Esophagus (tissue), 2 donors: ENCODE results near the gene CFAP61. TPM values are rescaled to one million over a fixed set of nuclear protein-coding genes. Genes with fewer than 3 reads are reported as not detected.

Experiments used
- H3K27ac ChIP-seq, 2 donors: one replicate each; pipeline ENCODE4 v1.5.1; 2013; ENCODE audit warnings: low read depth in 2 of 2, mild to moderate bottlenecking in 2 of 2, inconsistent platforms in 1 of 2, low read length in 1 of 2, moderate library complexity in 1 of 2
- H3K27me3 ChIP-seq, 2 donors: one replicate each; pipeline ENCODE4 v1.6.1; 2013; ENCODE audit warnings: low read length in 2 of 2, control low read depth in 1 of 2, mild to moderate bottlenecking in 1 of 2; ENCODE audit not compliant: insufficient read depth in 2 of 2, control insufficient read depth in 1 of 2
- H3K36me3 ChIP-seq, 2 donors: one replicate each; pipeline ENCODE4 v1.6.1; 2013; ENCODE audit warnings: low read length in 1 of 2; ENCODE audit not compliant: control insufficient read depth in 2 of 2, insufficient read depth in 2 of 2
- H3K4me1 ChIP-seq, 2 donors: one replicate each; pipeline ENCODE4 v1.6.1; 2013; ENCODE audit warnings: low read length in 1 of 2; ENCODE audit not compliant: control insufficient read depth in 2 of 2, insufficient read depth in 2 of 2
- H3K4me3 ChIP-seq, 2 donors: one replicate each; pipeline ENCODE4 v1.5.1; 2013; ENCODE audit warnings: low read length in 2 of 2, mild to moderate bottlenecking in 2 of 2, low read depth in 1 of 2, moderate library complexity in 1 of 2
- H3K9me3 ChIP-seq, 2 donors: one replicate each; pipeline ENCODE4 v1.6.1; 2013; ENCODE audit warnings: mild to moderate bottlenecking in 2 of 2, low read depth in 1 of 2, low read length in 1 of 2, moderate library complexity in 1 of 2; ENCODE audit not compliant: control insufficient read depth in 2 of 2, insufficient read depth in 1 of 2
- WGBS, 2 donors: extraction: QIAGEN DNeasy Blood & Tissue Kit; methylation state at CpG; one replicate each; pipeline ENCODE4 v1.1.7; 2013; 5-methylcytosine and 5-hydroxymethylcytosine counted together
- polyA plus RNA-seq, 2 donors: library from polyadenylated mRNA; stranded (reverse); fragments of 200-250 nt; gene quantifications; one replicate each; pipeline ENCODE4 v1.2.3, GENCODE V29; 2013
- donor health status: healthy with polysubstance abuse.
- donor health status: Bipolar disorder and iron deficiency.

CFAP61 gene
- polyA plus RNA-seq, 2 donors: not detected

DNA sequence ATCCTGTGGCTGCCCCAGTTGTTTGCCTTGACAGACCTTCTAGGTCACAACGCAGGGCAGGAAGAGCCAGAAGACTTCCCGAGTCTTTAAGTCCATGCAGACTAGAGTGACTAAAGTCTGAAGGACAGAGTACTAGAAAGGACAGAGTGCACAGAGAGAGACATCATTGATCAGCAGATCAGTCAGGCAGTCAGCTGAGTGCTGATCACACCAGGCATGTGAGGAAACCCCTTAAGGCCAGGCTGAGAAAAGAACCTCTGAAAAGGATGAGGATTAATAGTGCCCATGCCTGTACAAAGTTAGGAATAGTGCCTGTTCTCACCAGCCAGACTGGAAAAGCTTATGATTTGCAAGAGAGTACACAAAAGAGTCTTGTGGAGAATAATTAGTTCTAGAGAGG, 91.3 kb downstream of the CFAP61 start:
- Histone ChIP-seq H3K4me3 (no peak overlapping the region), H3K36me3 (no peaks in the 10 kb centered on the region), H3K4me1 (no peaks in the 10 kb centered on the region), H3K9me3 (no peaks in the 10 kb centered on the region), H3K27ac (no peak overlapping the region), H3K27me3 (no peaks in the 10 kb centered on the region)
- WGBS, 2 donors: 51 to 57% methylated on average over 2 of the region's 2 CpGs

DNA sequence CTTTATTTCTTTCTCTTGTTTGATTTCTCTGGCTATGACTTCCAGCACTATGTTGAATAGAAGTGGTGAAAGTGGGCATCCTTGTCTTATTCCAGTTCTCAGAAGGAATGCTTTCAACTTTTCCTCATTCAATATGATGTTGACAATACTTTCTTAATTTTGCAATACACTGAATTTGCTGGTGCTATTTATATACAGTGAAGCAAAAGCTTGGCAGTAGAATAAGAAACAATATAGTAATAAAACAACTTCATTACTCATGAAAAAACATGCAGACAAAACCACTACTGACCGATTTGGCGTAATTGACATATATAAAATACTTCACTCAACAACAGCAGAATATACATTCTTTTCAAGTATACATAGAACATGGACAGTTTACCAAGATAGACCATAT, 96.4 kb downstream of the CFAP61 start:
- Histone ChIP-seq H3K36me3 (no peaks in the 10 kb centered on the region), H3K27me3 (no peaks in the 10 kb centered on the region), H3K9me3 (peaks cover 0 to 2% of the 10 kb centered on the region in 2 donors), H3K27ac (no peak overlapping the region), H3K4me3 (no peak overlapping the region), H3K4me1 (no peaks in the 10 kb centered on the region)
- 87 to 99% methylated on average over 2 of the region's 2 CpGs for WGBS, 2 donors

DNA sequence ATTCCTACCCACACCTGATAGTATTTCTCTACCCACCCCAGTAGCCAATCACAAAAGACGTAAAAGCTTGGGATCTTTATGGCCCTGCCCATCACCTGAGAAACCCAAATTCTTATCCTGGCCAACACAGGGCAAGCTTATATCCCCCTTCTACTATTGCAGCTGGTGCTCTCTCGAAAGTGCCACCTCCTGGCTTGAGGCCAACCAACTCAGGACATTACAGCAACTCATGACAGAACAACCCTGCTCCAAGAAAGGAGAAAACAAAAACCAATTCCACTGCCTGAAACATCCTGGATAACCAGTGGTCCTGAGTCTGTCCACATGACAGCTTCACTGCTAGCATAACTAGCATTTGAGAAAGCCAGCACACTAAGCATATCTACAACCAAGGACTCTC, 97.9 kb downstream of the CFAP61 start:
- Histone ChIP-seq H3K27me3 (no peaks in the 10 kb centered on the region), H3K27ac (no peak overlapping the region), H3K4me3 (no peak overlapping the region), H3K4me1 (no peaks in the 10 kb centered on the region), H3K36me3 (no peaks in the 10 kb centered on the region), H3K9me3 (peaks cover 0 to 2% of the 10 kb centered on the region in 2 donors)
- 81 to 82% methylated on average over 2 of the region's 2 CpGs for WGBS, 2 donors

DNA sequence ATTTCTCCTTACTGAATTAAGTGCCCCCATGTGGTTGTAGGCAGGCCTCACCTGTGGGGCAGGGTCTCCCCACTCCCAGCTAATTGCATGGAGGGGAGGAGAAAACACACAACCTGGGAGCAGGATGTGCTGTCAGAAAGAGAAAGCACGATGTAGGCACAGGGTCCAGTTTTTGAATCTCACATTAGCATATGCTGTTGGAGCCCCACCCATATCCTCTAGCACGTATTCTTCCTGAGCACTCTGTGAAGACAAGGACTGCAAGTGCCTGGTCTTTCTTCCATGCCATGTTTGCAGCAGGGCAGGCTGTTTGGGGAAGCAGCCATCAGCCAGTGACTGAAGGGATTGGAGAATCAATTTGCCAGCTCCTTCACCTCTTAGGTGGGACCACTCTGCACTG, 108.2 kb downstream of the CFAP61 start:
- Histone ChIP-seq H3K4me1 (no peaks in the 10 kb centered on the region), H3K27me3 (no peaks in the 10 kb centered on the region), H3K27ac (no peak overlapping the region), H3K9me3 (no peaks in the 10 kb centered on the region), H3K4me3 (no peak overlapping the region), H3K36me3 (no peaks in the 10 kb centered on the region)
- WGBS, 2 donors: 28 to 32% methylated on average over 2 of the region's 2 CpGs

DNA sequence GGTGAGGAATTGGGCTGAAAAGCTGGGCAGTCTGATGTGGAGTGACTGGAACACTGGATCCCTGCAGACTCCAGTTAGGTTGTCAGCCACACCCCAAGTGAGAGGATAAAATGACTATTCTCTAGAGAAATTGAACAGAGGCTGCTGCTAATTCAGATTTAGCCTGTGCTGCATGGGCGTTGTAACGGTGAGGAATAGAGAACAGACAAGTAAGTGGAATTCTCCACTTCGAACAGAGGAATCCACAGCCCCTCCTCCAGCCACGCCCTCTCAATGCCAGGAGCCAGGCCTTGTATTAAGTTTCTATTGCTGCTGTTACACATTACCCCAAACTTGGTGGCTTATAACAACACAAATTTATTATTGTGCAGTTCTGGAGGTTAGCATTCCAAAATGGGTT, 109.3 kb downstream of the CFAP61 start:
- Histone ChIP-seq H3K4me1 (no peaks in the 10 kb centered on the region), H3K9me3 (no peaks in the 10 kb centered on the region), H3K36me3 (no peaks in the 10 kb centered on the region), H3K27ac (no peak overlapping the region), H3K4me3 (no peak overlapping the region), H3K27me3 (no peaks in the 10 kb centered on the region)
- WGBS, 2 donors: 54 to 57% methylated on average over 4 of the region's 4 CpGs

DNA sequence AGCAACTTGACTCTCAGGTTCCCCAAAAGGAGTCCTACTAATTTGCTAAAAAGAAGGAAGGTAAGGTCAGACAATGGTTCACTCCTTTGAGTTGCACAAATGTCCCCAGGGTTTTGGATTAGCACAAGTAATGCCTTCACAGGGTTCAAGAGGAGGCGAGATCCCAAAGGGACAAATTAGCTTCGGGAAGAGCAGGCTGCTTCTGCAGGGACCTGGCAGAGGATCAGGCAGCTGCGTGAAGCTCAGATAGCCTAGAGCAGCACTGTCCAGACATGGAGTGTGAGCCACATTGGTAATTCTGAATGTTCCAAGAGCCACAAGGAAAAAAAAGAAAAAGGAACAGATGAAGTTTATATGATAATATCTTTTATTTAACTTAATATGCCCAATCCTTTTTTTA, 115.4 kb downstream of the CFAP61 start:
- peaks cover 0 to 2% of the 10 kb centered on the region in 2 donors for H3K9me3 ChIP-seq
- 44 to 59% methylated on average over 3 of the region's 3 CpGs for WGBS, 2 donors
- no peak overlapping the region for H3K27ac ChIP-seq
- H3K4me3 ChIP-seq: no peak overlapping the region
- no peaks in the 10 kb centered on the region for H3K4me1 ChIP-seq
- no peaks in the 10 kb centered on the region for H3K36me3 ChIP-seq
- no peaks in the 10 kb centered on the region for H3K27me3 ChIP-seq

DNA sequence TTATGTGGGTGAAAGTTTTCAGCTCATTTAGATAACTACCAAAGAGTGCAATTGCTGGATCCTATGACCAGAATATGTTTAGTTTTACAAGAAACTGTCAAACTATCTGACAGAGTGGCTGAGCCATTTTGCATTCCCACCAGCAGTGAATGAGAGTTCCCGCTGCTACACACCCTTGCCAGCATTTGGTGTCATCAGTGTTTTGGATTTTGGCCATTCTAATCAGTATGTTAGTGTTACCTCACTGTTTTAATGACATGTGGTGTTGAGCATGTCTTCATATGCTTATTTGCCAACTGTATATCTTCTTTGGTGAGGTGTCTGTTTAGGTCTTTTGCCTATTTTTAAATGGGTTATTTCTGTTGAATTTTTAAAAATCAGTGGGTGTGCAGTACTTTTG, 120.9 kb downstream of the CFAP61 start:
- WGBS, 2 donors: 66 to 75% methylated on average over 1 of the region's 1 CpG
- no peaks in the 10 kb centered on the region for H3K4me1 ChIP-seq
- H3K27me3 ChIP-seq: no peaks in the 10 kb centered on the region
- H3K9me3 ChIP-seq: peaks cover 0 to 2% of the 10 kb centered on the region in 2 donors
- H3K4me3 ChIP-seq: no peak overlapping the region
- H3K36me3 ChIP-seq: no peaks in the 10 kb centered on the region
- H3K27ac ChIP-seq: no peak overlapping the region

DNA sequence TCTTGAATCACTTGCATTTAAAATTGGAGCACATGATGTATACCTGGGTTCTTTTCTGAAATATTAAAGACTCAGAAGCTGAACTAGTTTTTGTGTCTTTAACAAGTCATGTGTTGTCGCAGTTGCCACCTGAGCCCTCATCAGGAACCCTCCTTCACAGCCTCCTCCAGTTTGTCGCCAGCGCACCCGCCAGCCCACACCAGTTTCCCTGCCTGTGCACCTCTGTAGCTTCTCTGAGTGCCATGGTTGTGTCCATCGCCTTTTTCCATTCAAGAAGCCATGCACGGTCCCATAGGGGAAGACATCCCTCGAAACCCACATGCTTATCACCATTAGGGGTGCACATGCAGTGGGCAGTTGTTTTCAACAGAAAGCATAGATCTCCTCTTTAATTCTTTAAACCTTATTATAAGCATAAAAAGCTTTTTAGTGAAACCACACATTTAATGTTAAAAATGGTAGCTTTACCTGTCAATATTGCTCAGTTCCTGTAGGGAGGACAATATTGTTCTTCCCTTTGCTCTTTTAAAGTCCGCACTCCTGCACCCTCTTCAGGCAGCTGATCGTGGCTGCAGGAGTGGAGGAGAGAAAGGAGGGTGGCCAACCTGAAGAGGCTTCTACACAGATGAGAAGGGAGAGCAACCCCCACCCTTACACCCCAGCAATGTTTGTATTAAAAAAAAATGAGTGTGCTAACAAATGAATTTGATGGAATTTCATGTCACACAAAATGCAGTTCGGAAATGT, 121.9 kb downstream of the CFAP61 start:
- Histone ChIP-seq H3K4me1 (no peaks in the 10 kb centered on the region), H3K27ac (no peak overlapping the region), H3K27me3 (no peaks in the 10 kb centered on the region), H3K36me3 (no peaks in the 10 kb centered on the region), H3K9me3 (peaks cover 0 to 2% of the 10 kb centered on the region in 2 donors), H3K4me3 (no peak overlapping the region)
- WGBS, 2 donors: 82 to 83% methylated on average over 10 of the region's 10 CpGs

DNA sequence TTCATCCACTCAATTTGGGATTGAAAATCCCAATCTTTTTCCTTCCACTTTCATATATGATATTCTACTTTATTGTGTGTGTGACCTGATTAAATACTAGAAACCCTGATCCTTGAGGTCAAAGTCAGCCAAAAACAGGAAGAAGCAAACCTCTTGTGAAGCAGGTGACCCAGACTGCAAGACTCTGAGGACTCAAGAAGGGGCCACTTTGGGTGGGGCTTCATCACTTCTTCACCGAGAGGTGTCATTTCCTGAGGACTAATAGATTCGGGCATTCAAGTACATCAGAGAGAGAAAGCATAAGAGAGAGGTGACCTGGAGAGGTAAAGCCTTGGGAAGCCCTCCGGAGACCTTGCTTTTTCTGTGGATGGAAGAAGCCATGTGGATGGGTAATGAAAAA, 129.0 kb downstream of the CFAP61 start:
- Histone ChIP-seq H3K4me1 (no peaks in the 10 kb centered on the region), H3K36me3 (no peaks in the 10 kb centered on the region), H3K27ac (no peak overlapping the region), H3K9me3 (no peaks in the 10 kb centered on the region), H3K27me3 (no peaks in the 10 kb centered on the region), H3K4me3 (no peak overlapping the region)
- 82 to 83% methylated on average over 3 of the region's 3 CpGs for WGBS, 2 donors

DNA sequence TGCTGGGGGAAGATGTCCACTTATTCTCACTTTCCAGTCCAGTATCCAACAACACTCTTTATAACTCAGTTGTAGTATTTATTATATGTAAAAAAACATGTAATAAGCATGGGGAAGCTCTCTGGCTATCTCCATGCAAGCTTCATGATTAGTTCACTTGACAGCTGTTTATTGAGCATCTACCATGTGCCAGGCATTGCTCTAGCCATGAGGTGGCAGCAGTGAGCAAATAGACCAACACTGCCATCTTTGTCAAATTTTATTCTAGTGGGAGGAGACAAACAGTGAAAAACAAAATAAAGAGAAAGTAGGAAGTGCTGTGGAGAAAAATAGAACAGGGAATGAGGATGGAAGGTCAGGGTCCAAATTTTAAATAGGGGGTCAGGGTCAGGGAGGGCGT, 131.8 kb downstream of the CFAP61 start:
- Histone ChIP-seq H3K4me1 (no peaks in the 10 kb centered on the region), H3K27me3 (no peaks in the 10 kb centered on the region)
- WGBS, 2 donors: 63 to 78% methylated on average over 1 of the region's 1 CpG

More for the DNA sequence above, 131.8 kb downstream of the CFAP61 start:
- Histone ChIP-seq H3K36me3 (no peaks in the 10 kb centered on the region), H3K27ac (no peak overlapping the region), H3K9me3 (no peaks in the 10 kb centered on the region), H3K4me3 (no peak overlapping the region)
